Stomach (tissue), 9 donors: ENCODE results near the gene PIGR. TPM values are rescaled to one million over a fixed set of nuclear protein-coding genes. Genes with fewer than 3 reads are reported as not detected.

ENCODE experiments used
- DNase-seq, 2 donors: peaks; one replicate each; pipeline versions ENCODE4 v3.0.0 to v3.0.0-alpha.2; 2013 to 2019
- H3K27ac ChIP-seq, 5 donors: fragments of 200-600 bp in 4 of 5; sonication (generic) in 4 of 5; one replicate each; pipeline ENCODE4 v1.5.1; 2013 to 2019; ENCODE audit warnings: mild to moderate bottlenecking in 1 of 5, moderate library complexity in 1 of 5
- H3K27me3 ChIP-seq, 3 donors: fragments of 200-600 bp; sonication (generic); one replicate each; pipeline ENCODE4 v1.5.1; 2017 to 2019; ENCODE audit warnings: mixed run types in 1 of 3
- H3K36me3 ChIP-seq, 4 donors: fragments of 200-600 bp; sonication (generic); 1 replicate in 3 of 4; 2 replicates in 1 of 4; pipeline ENCODE4 v1.5.1; 2016 to 2019
- H3K4me1 ChIP-seq, 4 donors: fragments of 200-600 bp; sonication (generic); one replicate each; pipeline ENCODE4 v1.5.1; 2016 to 2019
- H3K4me3 ChIP-seq, 4 donors: fragments of 200-600 bp; sonication (generic) in 3 of 4; one replicate each; pipeline ENCODE4 v1.5.1; 2016 to 2019; ENCODE audit warnings: mild to moderate bottlenecking in 1 of 4
- H3K9me3 ChIP-seq, 4 donors: fragments of 200-600 bp; sonication (generic); one replicate each; pipeline ENCODE4 v1.5.1; 2016 to 2019
- EP300 ChIP-seq: sonication (generic); formaldehyde crosslinking; IDR thresholded peaks from one replicate; pipeline ENCODE4 v1.6.1; 2017; ENCODE audit warnings: antibody characterized with exemption
- POLR2A ChIP-seq, 4 donors: fragments of 450-650 bp; IDR thresholded peaks; one replicate each; pipeline ENCODE4 v1.6.1; 2016; ENCODE audit warnings: antibody characterized with exemption in 4 of 4, control low read depth in 2 of 4, mild to moderate bottlenecking in 1 of 4, moderate library complexity in 1 of 4
- POLR2AphosphoS5 ChIP-seq, 3 donors: sonication (generic); formaldehyde crosslinking; IDR thresholded peaks; one replicate each; pipeline ENCODE4 v1.6.1; 2016; ENCODE audit warnings: antibody characterized with exemption in 3 of 3
- WGBS, 5 donors: extraction: QIAGEN DNeasy Blood & Tissue Kit in 3 of 5; methylation state at CpG; one replicate each; pipeline versions ENCODE4 v1.1.5 to v1.1.7; 2013 to 2018; 5-methylcytosine and 5-hydroxymethylcytosine counted together
- intact Hi-C: fragments of 100-400 bp; cut with DNase I; formaldehyde crosslinking; loops from one replicate; pipeline ENCODE4 v1.15.1; 2023; ENCODE audit warnings: low total_unique reads
- polyA plus RNA-seq, 3 donors: library from polyadenylated mRNA; stranded (reverse); fragments of 200-250 nt; gene quantifications; one replicate each; pipeline ENCODE4 v1.2.3, GENCODE V29; 2013
- total RNA-seq, 5 donors: library from RNA; depleted of rRNA; stranded (reverse); fragments of >200 nt; gene quantifications; one replicate each; pipeline versions ENCODE4 v1.1.0 to v1.2.3, GENCODE V29; 2014 to 2016
- TF ChIP-seq, protein P1 (sequence below), 7 experiments: fragments of 450-650 bp in 4 of 7; fragments of 200-600 bp in 3 of 7; sonication (generic) in 3 of 7; IDR thresholded peaks; one replicate each; pipeline ENCODE4 v1.5.1; 2016 to 2019; ENCODE audit warnings: antibody characterized with exemption in 7 of 7, control low read depth in 2 of 7, mild to moderate bottlenecking in 1 of 7
- donor health status: healthy with polysubstance abuse.
- donor health status: Bipolar disorder and iron deficiency.
- donor health status: healthy.

PIGR gene
- total and polyA plus RNA-seq, 8 donors, result 6.3 to 3,112 (median 163) TPM

DNA sequence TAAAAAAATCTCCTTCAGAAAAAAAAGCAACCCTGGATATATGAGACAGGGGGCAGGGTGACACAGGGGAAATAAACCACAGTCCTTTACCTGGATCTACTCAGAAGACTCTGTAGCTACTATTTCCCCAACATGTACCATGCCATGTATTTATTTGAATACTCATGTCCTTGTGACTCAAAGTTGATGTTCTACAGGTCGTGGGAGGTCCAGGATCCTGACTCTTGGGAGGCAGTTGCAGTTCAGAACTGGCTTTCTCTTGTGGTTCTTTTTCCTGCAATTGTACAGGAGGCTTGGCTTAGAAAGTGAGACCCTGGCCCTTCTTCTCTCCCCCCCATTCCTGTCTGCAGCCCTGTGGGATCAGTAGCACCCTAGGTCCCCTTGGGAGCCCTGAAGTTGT, 54.9 kb downstream of the PIGR start:
- no peak overlapping the region for H3K27ac ChIP-seq
- no peaks in the 10 kb centered on the region for H3K9me3 ChIP-seq
- peaks cover 0 to 20% (median 0%) of the 10 kb centered on the region in 3 donors for H3K27me3 ChIP-seq
- peaks cover 12 to 18% (median 14%) of the 10 kb centered on the region in 4 donors for H3K4me1 ChIP-seq
- no peak for DNase-seq
- TF ChIP-seq EP300 (no peak), POLR2A (IDR thresholded peaks at IDR 0.05) (no peak), POLR2AphosphoS5 (IDR thresholded peaks at IDR 0.05) (no peak)
- TF ChIP-seq, protein P1, sequence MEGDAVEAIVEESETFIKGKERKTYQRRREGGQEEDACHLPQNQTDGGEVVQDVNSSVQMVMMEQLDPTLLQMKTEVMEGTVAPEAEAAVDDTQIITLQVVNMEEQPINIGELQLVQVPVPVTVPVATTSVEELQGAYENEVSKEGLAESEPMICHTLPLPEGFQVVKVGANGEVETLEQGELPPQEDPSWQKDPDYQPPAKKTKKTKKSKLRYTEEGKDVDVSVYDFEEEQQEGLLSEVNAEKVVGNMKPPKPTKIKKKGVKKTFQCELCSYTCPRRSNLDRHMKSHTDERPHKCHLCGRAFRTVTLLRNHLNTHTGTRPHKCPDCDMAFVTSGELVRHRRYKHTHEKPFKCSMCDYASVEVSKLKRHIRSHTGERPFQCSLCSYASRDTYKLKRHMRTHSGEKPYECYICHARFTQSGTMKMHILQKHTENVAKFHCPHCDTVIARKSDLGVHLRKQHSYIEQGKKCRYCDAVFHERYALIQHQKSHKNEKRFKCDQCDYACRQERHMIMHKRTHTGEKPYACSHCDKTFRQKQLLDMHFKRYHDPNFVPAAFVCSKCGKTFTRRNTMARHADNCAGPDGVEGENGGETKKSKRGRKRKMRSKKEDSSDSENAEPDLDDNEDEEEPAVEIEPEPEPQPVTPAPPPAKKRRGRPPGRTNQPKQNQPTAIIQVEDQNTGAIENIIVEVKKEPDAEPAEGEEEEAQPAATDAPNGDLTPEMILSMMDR (IDR thresholded peaks at IDR 0.05), result no peak
- H3K4me3 ChIP-seq, result no peak overlapping the region
- intact Hi-C loops, result no loop called here
- no peaks in the 10 kb centered on the region for H3K36me3 ChIP-seq
- WGBS, 5 donors, result 50 to 79% (median 70%) methylated on average over 1 of the region's 1 CpG

DNA sequence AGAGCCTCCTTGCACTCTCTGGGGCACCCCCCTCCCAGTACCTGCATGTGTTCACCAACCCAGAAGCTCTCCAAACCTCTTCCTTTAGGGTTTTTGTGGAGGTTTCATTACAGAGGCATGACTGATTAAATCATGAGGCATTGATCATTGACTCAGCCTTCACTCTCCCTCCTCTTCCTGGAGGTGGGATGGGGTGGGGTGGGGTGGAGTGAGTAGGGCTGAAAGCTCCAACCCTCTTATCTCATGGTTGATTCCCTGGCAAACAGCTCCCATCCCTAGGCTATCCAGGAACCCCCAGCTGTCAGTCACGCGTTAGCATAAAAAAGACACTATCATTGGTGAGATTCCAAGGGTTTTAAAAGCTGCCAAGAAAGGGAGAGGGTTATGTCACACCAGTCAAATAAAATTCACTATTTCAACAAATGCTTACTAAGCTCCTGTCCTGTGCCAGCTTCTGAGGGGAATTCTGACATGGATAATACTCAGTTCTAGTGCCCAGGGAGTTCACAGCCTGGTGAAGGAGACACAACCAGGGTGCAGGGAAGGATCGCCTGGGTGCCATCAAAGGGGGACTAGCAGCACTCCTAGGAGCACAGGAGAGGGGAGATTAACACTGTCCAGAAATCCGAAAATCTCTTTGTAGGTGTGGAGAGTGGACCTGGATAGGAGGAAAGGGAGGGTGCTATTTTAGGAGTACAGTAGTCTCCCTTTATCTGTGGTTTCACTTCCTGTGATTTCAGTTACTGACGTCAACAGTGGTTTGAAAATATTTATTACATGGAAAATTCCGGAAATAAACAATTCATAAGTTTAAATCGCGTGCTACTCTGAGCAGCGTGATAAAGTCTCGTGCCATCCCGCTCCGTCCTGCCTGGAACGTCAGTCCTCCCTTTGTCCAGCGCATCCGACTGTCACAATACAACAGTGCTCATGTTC, 55.9 kb downstream of the PIGR start:
- Histone ChIP-seq H3K27ac (no peak overlapping the region), H3K4me3 (no peak overlapping the region), H3K36me3 (no peaks in the 10 kb centered on the region), H3K27me3 (peaks cover 0 to 20% (median 0%) of the 10 kb centered on the region in 3 donors), H3K4me1 (peaks cover 4 to 13% (median 8%) of the 10 kb centered on the region in 4 donors), H3K9me3 (no peaks in the 10 kb centered on the region)
- 51 to 66% (median 60%) methylated on average over 15 of the region's 15 CpGs for WGBS, 5 donors
- TF ChIP-seq, protein P1 (IDR thresholded peaks at IDR 0.05), result no peak
- TF ChIP-seq POLR2AphosphoS5 (IDR thresholded peaks at IDR 0.05) (no peak), EP300 (no peak)
- intact Hi-C loops, result no loop called here
- no peak for DNase-seq

DNA sequence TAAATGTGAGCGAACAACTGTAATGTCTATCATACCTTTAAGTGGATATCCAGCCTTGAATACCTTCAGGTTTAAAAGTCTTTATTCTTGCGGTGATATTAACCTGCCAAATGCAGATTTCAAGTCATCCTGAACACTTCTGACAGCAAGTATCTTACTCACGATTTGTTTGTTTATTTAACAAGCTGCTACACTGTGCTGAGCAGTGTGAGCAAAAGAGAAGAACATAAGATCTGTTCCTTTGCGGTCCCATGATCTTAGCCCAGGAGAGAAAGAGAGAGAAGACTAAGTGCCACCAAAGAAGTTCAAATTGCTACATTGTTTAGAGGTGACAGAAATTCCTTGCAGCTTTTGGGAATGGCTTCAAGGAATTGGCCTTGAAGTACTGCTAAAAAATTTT, 58.6 kb downstream of the PIGR start:
- DNase-seq, result no peak
- H3K27ac ChIP-seq, result no peak overlapping the region
- peaks cover 0 to 10% (median 3%) of the 10 kb centered on the region in 4 donors for H3K4me1 ChIP-seq
- H3K36me3 ChIP-seq, result no peaks in the 10 kb centered on the region
- H3K9me3 ChIP-seq, result no peaks in the 10 kb centered on the region
- peaks cover 0 to 20% (median 0%) of the 10 kb centered on the region in 3 donors for H3K27me3 ChIP-seq
- intact Hi-C loops, result no loop called here
- no peak for TF ChIP-seq POLR2A (IDR thresholded peaks at IDR 0.05)
- no peak for TF ChIP-seq POLR2AphosphoS5 (IDR thresholded peaks at IDR 0.05)
- TF ChIP-seq, protein P1 (IDR thresholded peaks at IDR 0.05), result no peak
- TF ChIP-seq EP300, result no peak
- 48 to 68% (median 65%) methylated on average over 4 of the region's 4 CpGs for WGBS, 5 donors
- H3K4me3 ChIP-seq, result no peak overlapping the region

DNA sequence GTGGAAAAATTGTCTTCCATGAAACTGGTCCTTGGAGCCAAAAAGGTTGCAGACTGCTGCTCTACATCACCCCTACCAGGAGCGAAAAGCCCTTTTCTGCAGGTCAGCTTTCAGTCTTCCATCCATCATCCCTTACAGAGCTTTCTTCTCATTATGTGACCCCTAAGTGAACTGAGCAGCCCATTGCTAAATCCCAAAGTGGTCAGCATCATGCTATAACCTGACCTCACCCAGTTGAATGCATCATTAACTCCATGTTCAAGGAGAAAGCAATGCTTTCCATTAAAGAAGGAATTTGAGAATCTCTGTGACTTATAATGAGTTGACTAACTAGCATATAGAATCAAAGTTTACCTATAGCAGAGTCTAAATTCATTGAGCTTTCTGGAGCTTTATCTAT, 59.4 kb downstream of the PIGR start:
- no peaks in the 10 kb centered on the region for H3K9me3 ChIP-seq
- H3K4me1 ChIP-seq, result peaks cover 0 to 10% (median 3%) of the 10 kb centered on the region in 4 donors
- peaks cover 0 to 17% (median 0%) of the 10 kb centered on the region in 3 donors for H3K27me3 ChIP-seq
- H3K27ac ChIP-seq, result no peak overlapping the region
- no peak for DNase-seq
- intact Hi-C loops, result no loop called here
- no peak overlapping the region for H3K4me3 ChIP-seq
- TF ChIP-seq, protein P1 (IDR thresholded peaks at IDR 0.05), result no peak
- TF ChIP-seq EP300 (no peak), POLR2A (IDR thresholded peaks at IDR 0.05) (no peak), POLR2AphosphoS5 (IDR thresholded peaks at IDR 0.05) (no peak)
- 76 to 100% (median 86%) methylated on average over 1 of the region's 1 CpG for WGBS, 5 donors
- no peaks in the 10 kb centered on the region for H3K36me3 ChIP-seq
